H9 (cell line): Measurements from ENCODE around the gene NTRK3. TPM values are rescaled to one million over a fixed set of nuclear protein-coding genes. Genes with fewer than 3 reads are reported as not detected.

ENCODE experiments used
- DNase-seq: peaks from one replicate; pipeline ENCODE4 v3.0.0-alpha.2; 2017
- H2AFZ ChIP-seq: one replicate; pipeline ENCODE4 v1.6.1; 2013; ENCODE audit warnings: mild to moderate bottlenecking, low read length, control low read depth, moderate library complexity
- H2AK5ac ChIP-seq: 2 replicates; pipeline ENCODE4 v1.6.1; 2013; ENCODE audit warnings: low read length, control low read depth, mixed read lengths; ENCODE audit not compliant: insufficient read length
- H2BK120ac ChIP-seq: one replicate; pipeline ENCODE4 v1.6.1; 2013; ENCODE audit warnings: low read depth, mild to moderate bottlenecking, low read length, control low read depth, inconsistent platforms; ENCODE audit not compliant: poor library complexity, severe bottlenecking
- H2BK12ac ChIP-seq: 2 replicates; pipeline ENCODE4 v1.6.1; 2013; ENCODE audit warnings: low read length, control low read depth, mixed read lengths, low read depth; ENCODE audit not compliant: insufficient read length
- H2BK15ac ChIP-seq: 2 replicates; pipeline ENCODE4 v1.6.1; 2013; ENCODE audit warnings: low read depth, low read length, control low read depth
- H2BK20ac ChIP-seq: one replicate; pipeline ENCODE4 v1.6.1; 2013; ENCODE audit warnings: low read depth, mild to moderate bottlenecking, low read length, control low read depth, inconsistent platforms; ENCODE audit not compliant: poor library complexity, severe bottlenecking
- H2BK5ac ChIP-seq: 2 replicates; pipeline ENCODE4 v1.6.1; 2013; ENCODE audit warnings: low read length, control low read depth, mixed read lengths; ENCODE audit not compliant: insufficient read length
- H3K14ac ChIP-seq: 2 replicates; pipeline ENCODE4 v1.6.1; 2013; ENCODE audit warnings: low read length, control low read depth; ENCODE audit not compliant: insufficient read depth
- H3K18ac ChIP-seq: 2 replicates; pipeline ENCODE4 v1.6.1; 2013; ENCODE audit warnings: low read depth, mild to moderate bottlenecking, mixed read lengths, low read length, control low read depth; ENCODE audit not compliant: insufficient read length
- H3K23ac ChIP-seq: 2 replicates; pipeline ENCODE4 v1.6.1; 2013; ENCODE audit warnings: low read length, control low read depth, mixed read lengths, low read depth; ENCODE audit not compliant: insufficient read length
- H3K23me2 ChIP-seq: 2 replicates; pipeline ENCODE4 v1.6.1; 2013; ENCODE audit warnings: low read depth, mild to moderate bottlenecking, mixed read lengths, low read length, control low read depth; ENCODE audit not compliant: insufficient read length, poor library complexity, severe bottlenecking
- H3K27ac ChIP-seq: 2 replicates; pipeline ENCODE4 v1.5.1; 2013; ENCODE audit warnings: low read length, control low read depth, mixed read lengths, low read depth; ENCODE audit not compliant: insufficient read length
- H3K27me3 ChIP-seq: 2 replicates; pipeline ENCODE4 v1.6.1; 2013; ENCODE audit warnings: low read length, control low read depth, inconsistent platforms; ENCODE audit not compliant: insufficient read depth
- H3K4ac ChIP-seq: 2 replicates; pipeline ENCODE4 v1.6.1; 2013; ENCODE audit warnings: low read depth, mild to moderate bottlenecking, control low read depth, inconsistent platforms, low read length, moderate library complexity
- H3K4me1 ChIP-seq: 2 replicates; pipeline ENCODE4 v1.6.1; 2013; ENCODE audit warnings: low read length, control low read depth, inconsistent platforms; ENCODE audit not compliant: insufficient read depth
- H3K4me2 ChIP-seq: 2 replicates; pipeline ENCODE4 v1.6.1; 2013; ENCODE audit warnings: low read length, control low read depth, mixed read lengths; ENCODE audit not compliant: insufficient read length, insufficient read depth
- H3K56ac ChIP-seq: 2 replicates; pipeline ENCODE4 v1.6.1; 2013; ENCODE audit warnings: low read depth, mild to moderate bottlenecking, mixed read lengths, low read length, control low read depth; ENCODE audit not compliant: insufficient read length
- H3K79me1 ChIP-seq: 2 replicates; pipeline ENCODE4 v1.6.1; 2013; ENCODE audit warnings: low read depth, mild to moderate bottlenecking, moderate library complexity, low read length, control low read depth, inconsistent platforms; ENCODE audit not compliant: insufficient read depth, poor library complexity, severe bottlenecking
- H3K79me2 ChIP-seq: 2 replicates; pipeline ENCODE4 v1.6.1; 2013; ENCODE audit warnings: low read length, control low read depth, inconsistent platforms; ENCODE audit not compliant: insufficient read depth
- H3K9ac ChIP-seq: 2 replicates; pipeline ENCODE4 v1.6.1; 2013; ENCODE audit warnings: low read length, control low read depth, mixed read lengths; ENCODE audit not compliant: insufficient read length; ENCODE audit errors: extremely low read depth
- H3K9me3 ChIP-seq: one replicate; pipeline ENCODE4 v1.6.1; 2013; ENCODE audit warnings: low read depth, low read length, inconsistent platforms; ENCODE audit not compliant: control insufficient read depth
- H3T11ph ChIP-seq: one replicate; pipeline ENCODE4 v1.6.1; 2013; ENCODE audit warnings: mild to moderate bottlenecking, low read length, control low read depth, inconsistent platforms
- H4K20me1 ChIP-seq: one replicate; pipeline ENCODE4 v1.6.1; 2013; ENCODE audit not compliant: control insufficient read depth, insufficient read length, insufficient read depth
- H4K5ac ChIP-seq: 2 replicates; pipeline ENCODE4 v1.6.1; 2013; ENCODE audit warnings: low read depth, mild to moderate bottlenecking, mixed read lengths, low read length, control low read depth; ENCODE audit not compliant: insufficient read length
- H4K8ac ChIP-seq: replicated peaks from 2 replicates; pipeline ENCODE4 v1.6.1; 2013; ENCODE audit warnings: low read length, control low read depth, mixed read lengths, low read depth; ENCODE audit not compliant: insufficient read length
- H4K91ac ChIP-seq: 2 replicates; pipeline ENCODE4 v1.6.1; 2013; ENCODE audit warnings: low read depth, mild to moderate bottlenecking, moderate library complexity, mixed read lengths, low read length, control low read depth; ENCODE audit not compliant: insufficient read length
- H3K27ac Mint-ChIP-seq, 3 experiments: 2 replicates in 2 of 3; 3 replicates in 1 of 3; pipeline ENCODE4 v1.8.0; 2020 to 2021; ENCODE audit warnings: mixed read lengths in 3 of 3, mild to moderate bottlenecking in 1 of 3, moderate library complexity in 1 of 3
- H3K27me3 Mint-ChIP-seq: 2 replicates; pipeline ENCODE4 v1.8.0; 2021; ENCODE audit warnings: low read depth, mild to moderate bottlenecking, moderate library complexity, mixed read lengths
- H3K36me3 Mint-ChIP-seq, 3 experiments: 2 replicates in 2 of 3; 3 replicates in 1 of 3; pipeline ENCODE4 v1.8.0; 2020 to 2021; ENCODE audit warnings: low read depth in 3 of 3, mixed read lengths in 3 of 3; ENCODE audit not compliant: insufficient read depth in 1 of 3
- H3K4me1 Mint-ChIP-seq, 2 experiments: 2 replicates each; pipeline ENCODE4 v1.8.0; 2020; ENCODE audit warnings: mixed read lengths in 2 of 2
- H3K4me3 Mint-ChIP-seq, 2 experiments: 2 replicates in 1 of 2; 3 replicates in 1 of 2; pipeline ENCODE4 v1.8.0; 2020 to 2021; ENCODE audit warnings: mild to moderate bottlenecking in 2 of 2, mixed read lengths in 2 of 2, moderate library complexity in 1 of 2
- H3K9me3 Mint-ChIP-seq, 2 experiments: 2 replicates in 1 of 2; 3 replicates in 1 of 2; pipeline ENCODE4 v1.8.0; 2020; ENCODE audit warnings: mild to moderate bottlenecking in 2 of 2, mixed read lengths in 2 of 2, moderate library complexity in 1 of 2
- WGBS: extraction: QIAGEN DNeasy Blood & Tissue Kit; methylation state at CpG from one replicate; pipeline ENCODE4 v1.1.7; 2013; ENCODE audit warnings: missing lambda C conversion rate, low lambda C conversion rate, mixed read lengths; ENCODE audit not compliant: insufficient read length; ENCODE audit errors: extremely low coverage; 5-methylcytosine and 5-hydroxymethylcytosine counted together
- total RNA-seq: library from RNA; stranded (reverse); gene quantifications from 2 replicates; pipeline ENCODE4 v1.2.1, GENCODE V29; 2021
- TF ChIP-seq, protein P1 (sequence below): fragments of 200-600 bp; sonication (generic); conservative IDR thresholded peaks from 3 replicates; pipeline ENCODE4 v1.8.0; 2021; ENCODE audit warnings: antibody characterized with exemption, mild to moderate bottlenecking

NTRK3 gene
- total RNA-seq, 1 experiment from 2014 or later = 2.5 TPM

DNA sequence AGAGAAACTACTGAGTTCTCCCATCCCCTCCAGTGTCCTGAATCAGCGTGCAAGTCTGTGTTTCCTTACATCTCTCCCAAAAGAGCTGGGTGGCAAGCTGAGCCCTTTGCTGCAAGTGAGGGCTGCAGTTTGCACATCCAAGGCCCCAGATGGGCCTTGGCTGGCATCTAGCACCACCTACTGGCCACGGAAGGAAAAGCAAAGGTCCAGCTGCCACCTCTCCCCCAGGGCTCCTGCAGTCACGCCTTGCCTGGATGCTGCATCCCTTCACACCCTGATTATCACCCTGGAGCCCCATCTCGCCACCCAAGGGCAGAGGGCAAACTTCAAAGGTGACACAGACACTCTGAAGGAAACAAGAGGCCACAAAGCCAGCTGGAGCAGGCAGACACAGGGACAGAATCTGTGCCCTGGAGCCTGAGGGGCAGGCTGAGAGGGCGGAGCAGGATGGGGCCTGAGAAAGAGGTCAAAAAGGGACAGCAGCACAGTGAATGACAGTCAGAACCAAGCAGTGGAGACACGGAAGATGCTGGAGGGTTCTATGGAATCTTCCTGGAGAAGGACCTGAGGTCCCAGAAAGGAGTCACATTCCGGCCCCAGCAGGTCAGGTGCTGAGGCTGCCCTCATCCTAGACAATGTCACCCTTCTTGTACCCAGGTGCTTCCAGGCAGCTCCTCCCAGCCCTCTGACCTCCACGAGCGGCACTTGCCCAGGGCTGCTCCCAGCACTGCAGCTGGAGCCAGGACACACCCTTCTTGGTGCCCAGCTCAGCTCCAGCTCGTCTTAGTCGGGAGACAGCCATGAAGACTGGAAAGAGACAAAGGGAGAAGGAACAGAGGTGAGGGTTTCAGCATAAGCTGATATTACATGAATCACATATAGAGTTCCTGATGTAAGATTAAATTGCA, 18.3 kb upstream of the NTRK3 start:
- Histone ChIP-seq H4K8ac (no peak overlapping the region), H2BK15ac (no peak overlapping the region), H3K27ac (no peak overlapping the region), H3K27me3 (no peaks in the 10 kb centered on the region; the same call in 1 of the 2 replicates), H3K14ac (no peak overlapping the region), H3K23me2 (no peaks in the 10 kb centered on the region), H3K4ac (no peak overlapping the region), H2BK20ac (no peak overlapping the region), H2AFZ (no peak overlapping the region), H3K56ac (no peak overlapping the region), H4K5ac (no peak overlapping the region), H3K79me2 (no peaks in the 10 kb centered on the region), H3K79me1 (no peaks in the 10 kb centered on the region), H3K4me2 (no peak overlapping the region), H3K4me1 (no peaks in the 10 kb centered on the region), H3T11ph (no peak overlapping the region), H2BK5ac (no peak overlapping the region), H2AK5ac (no peak overlapping the region), H3K23ac (no peak overlapping the region), H3K9me3 (no peaks in the 10 kb centered on the region), H2BK120ac (no peak overlapping the region), H2BK12ac (no peak overlapping the region), H3K18ac (no peak overlapping the region), H4K20me1 (no peaks in the 10 kb centered on the region), H4K91ac (no peak overlapping the region), H3K9ac (no peak overlapping the region)
- peak; percentile 81 for DNase-seq
- WGBS = no CpG with 5 or more reads among the region's 11 CpGs
- no peak overlapping the region for H3K4me3 Mint-ChIP-seq
- TF ChIP-seq, protein P1, sequence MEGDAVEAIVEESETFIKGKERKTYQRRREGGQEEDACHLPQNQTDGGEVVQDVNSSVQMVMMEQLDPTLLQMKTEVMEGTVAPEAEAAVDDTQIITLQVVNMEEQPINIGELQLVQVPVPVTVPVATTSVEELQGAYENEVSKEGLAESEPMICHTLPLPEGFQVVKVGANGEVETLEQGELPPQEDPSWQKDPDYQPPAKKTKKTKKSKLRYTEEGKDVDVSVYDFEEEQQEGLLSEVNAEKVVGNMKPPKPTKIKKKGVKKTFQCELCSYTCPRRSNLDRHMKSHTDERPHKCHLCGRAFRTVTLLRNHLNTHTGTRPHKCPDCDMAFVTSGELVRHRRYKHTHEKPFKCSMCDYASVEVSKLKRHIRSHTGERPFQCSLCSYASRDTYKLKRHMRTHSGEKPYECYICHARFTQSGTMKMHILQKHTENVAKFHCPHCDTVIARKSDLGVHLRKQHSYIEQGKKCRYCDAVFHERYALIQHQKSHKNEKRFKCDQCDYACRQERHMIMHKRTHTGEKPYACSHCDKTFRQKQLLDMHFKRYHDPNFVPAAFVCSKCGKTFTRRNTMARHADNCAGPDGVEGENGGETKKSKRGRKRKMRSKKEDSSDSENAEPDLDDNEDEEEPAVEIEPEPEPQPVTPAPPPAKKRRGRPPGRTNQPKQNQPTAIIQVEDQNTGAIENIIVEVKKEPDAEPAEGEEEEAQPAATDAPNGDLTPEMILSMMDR = peak; percentile 92
- H3K27me3 Mint-ChIP-seq = peaks cover 73% of the 10 kb centered on the region
- H3K36me3 Mint-ChIP-seq = no peaks in the 10 kb centered on the region
- H3K9me3 Mint-ChIP-seq = no peaks in the 10 kb centered on the region
- H3K27ac Mint-ChIP-seq = peak overlapping the region in 1 of 3 experiments; percentile 68; a peak in 1 of 7 replicates
- peaks cover 0 to 13% of the 10 kb centered on the region in 2 experiments; a peak in 2 of 4 replicates for H3K4me1 Mint-ChIP-seq
